Endothelial cell (in vitro differentiated cells): ENCODE data around the gene CLDN3. TPM values are rescaled to one million over a fixed set of nuclear protein-coding genes. Genes with fewer than 3 reads are reported as not detected.
"Not testable (repeated sequence)": the region's sequence is repeated elsewhere in the genome, so short reads cannot be mapped to it uniquely, and the experiment has no call there.

Experiments
- DNase-seq: peaks from one replicate; pipeline ENCODE4 v3.0.0; 2021; ENCODE audit warnings: low spot score
- H3K27ac Mint-ChIP-seq: one replicate; pipeline ENCODE4 v1.8.0; 2021; ENCODE audit warnings: mixed read lengths, inconsistent platforms; ENCODE audit not compliant: unreplicated experiment
- H3K27me3 Mint-ChIP-seq: one replicate; pipeline ENCODE4 v1.8.0; 2021; ENCODE audit warnings: mild to moderate bottlenecking, moderate library complexity, mixed read lengths, inconsistent platforms; ENCODE audit not compliant: unreplicated experiment
- H3K36me3 Mint-ChIP-seq: one replicate; pipeline ENCODE4 v1.8.0; 2021; ENCODE audit warnings: mild to moderate bottlenecking, low read depth, mixed read lengths, inconsistent platforms; ENCODE audit not compliant: unreplicated experiment
- H3K4me1 Mint-ChIP-seq: one replicate; pipeline ENCODE4 v1.8.0; 2021; ENCODE audit warnings: mild to moderate bottlenecking, mixed read lengths, inconsistent platforms; ENCODE audit not compliant: unreplicated experiment
- H3K4me3 Mint-ChIP-seq: one replicate; pipeline ENCODE4 v1.8.0; 2021; ENCODE audit warnings: mild to moderate bottlenecking, mixed read lengths, inconsistent platforms; ENCODE audit not compliant: unreplicated experiment
- H3K9me3 Mint-ChIP-seq: one replicate; pipeline ENCODE4 v1.8.0; 2021; ENCODE audit warnings: mixed read lengths, inconsistent platforms; ENCODE audit not compliant: unreplicated experiment
- total RNA-seq: library from RNA; stranded (reverse); fragmentation: NEBNext Ultra II Directional; extraction: Animal tissue kit (Norgen Biotek cat#: 25700); gene quantifications from one replicate; pipeline ENCODE4 v1.2.1, GENCODE V29; 2021; ENCODE audit not compliant: unreplicated experiment
- TF ChIP-seq, protein P1 (sequence below): fragments of 200-600 bp; sonication (generic); IDR thresholded peaks from one replicate; pipeline ENCODE4 v1.5.0; 2021; ENCODE audit warnings: antibody characterized with exemption; ENCODE audit not compliant: unreplicated experiment

Gene CLDN3
- total RNA-seq, 1 donor from 2014 or later, result 0.36 TPM

DNA sequence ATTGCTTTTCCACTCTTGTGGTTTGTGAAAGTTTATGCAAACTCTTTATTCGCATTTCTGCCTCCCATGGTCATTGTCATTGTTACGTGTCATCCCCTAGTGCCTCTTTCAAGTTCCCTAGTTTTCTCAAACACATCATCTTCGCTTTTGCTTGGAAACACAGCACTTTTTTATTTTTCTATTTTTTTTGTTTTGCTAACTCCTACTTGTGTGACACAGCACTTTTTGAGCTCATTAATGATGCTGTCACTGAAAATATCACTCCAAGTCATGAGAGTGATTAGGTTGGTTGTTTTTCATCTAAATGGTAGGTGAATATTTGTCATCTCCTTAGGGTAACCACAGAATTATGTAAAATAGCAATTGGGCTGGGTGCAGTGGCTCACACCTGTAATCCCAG, 42.1 kb downstream of the CLDN3 start:
- peaks cover 2% of the 10 kb centered on the region for H3K27me3 Mint-ChIP-seq
- TF ChIP-seq, protein P1, sequence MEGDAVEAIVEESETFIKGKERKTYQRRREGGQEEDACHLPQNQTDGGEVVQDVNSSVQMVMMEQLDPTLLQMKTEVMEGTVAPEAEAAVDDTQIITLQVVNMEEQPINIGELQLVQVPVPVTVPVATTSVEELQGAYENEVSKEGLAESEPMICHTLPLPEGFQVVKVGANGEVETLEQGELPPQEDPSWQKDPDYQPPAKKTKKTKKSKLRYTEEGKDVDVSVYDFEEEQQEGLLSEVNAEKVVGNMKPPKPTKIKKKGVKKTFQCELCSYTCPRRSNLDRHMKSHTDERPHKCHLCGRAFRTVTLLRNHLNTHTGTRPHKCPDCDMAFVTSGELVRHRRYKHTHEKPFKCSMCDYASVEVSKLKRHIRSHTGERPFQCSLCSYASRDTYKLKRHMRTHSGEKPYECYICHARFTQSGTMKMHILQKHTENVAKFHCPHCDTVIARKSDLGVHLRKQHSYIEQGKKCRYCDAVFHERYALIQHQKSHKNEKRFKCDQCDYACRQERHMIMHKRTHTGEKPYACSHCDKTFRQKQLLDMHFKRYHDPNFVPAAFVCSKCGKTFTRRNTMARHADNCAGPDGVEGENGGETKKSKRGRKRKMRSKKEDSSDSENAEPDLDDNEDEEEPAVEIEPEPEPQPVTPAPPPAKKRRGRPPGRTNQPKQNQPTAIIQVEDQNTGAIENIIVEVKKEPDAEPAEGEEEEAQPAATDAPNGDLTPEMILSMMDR, result no peak
- DNase-seq, result no peak
- no peak overlapping the region for H3K27ac Mint-ChIP-seq
- H3K4me1 Mint-ChIP-seq, result peaks cover 4% of the 10 kb centered on the region
- H3K36me3 Mint-ChIP-seq, result no peaks in the 10 kb centered on the region
- no peaks in the 10 kb centered on the region for H3K9me3 Mint-ChIP-seq
- no peak overlapping the region for H3K4me3 Mint-ChIP-seq

DNA sequence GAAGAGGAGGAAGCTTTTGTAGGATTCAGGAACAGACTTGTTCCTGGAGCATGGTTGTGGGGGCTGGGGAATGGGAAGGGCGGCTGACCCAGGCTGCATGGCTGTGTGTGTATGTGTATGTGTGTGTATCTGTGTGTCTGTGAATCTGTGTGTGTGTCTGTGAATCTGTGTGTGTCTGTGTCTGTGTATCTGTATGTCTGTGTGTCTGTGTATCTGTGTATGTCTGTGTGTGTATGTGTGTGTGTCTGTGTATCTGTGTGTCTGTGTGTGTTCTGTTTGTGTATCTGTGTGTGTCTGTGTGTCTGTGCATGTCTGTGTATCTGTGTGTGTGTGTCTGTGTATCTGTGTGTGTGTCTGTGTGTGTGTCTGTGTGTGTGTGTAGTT, 44.0 kb downstream of the CLDN3 start:
- TF ChIP-seq, protein P1, result peak; percentile 29
- H3K4me3 Mint-ChIP-seq, result no peak overlapping the region
- no peak overlapping the region for H3K27ac Mint-ChIP-seq
- no peaks in the 10 kb centered on the region for H3K9me3 Mint-ChIP-seq
- peaks cover 4% of the 10 kb centered on the region for H3K4me1 Mint-ChIP-seq
- H3K27me3 Mint-ChIP-seq, result peaks cover 6% of the 10 kb centered on the region
- no peak for DNase-seq
- no peaks in the 10 kb centered on the region for H3K36me3 Mint-ChIP-seq

DNA sequence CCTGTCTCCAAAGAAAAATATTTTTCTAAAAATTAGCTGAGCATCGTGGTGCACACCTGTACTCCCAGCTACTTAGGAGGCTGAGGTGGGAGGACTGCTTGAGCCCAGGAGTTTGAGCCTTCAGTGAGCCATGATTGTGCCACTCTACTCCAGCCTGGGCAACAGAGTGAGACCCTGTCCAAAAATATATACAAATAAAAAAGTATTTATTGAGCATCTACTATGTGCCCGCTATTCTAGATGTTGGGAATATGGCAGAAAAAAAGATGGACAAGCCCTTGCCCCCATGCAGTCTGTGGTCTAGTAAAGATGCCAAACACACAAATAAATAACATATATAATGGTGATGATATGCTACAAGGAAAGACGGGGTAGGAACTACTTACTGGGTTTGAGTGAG, 46.3 kb downstream of the CLDN3 start:
- Mint-ChIP-seq H3K27ac (no peak overlapping the region), H3K4me1 (peaks cover 2% of the 10 kb centered on the region), H3K27me3 (peaks cover 12% of the 10 kb centered on the region), H3K36me3 (no peaks in the 10 kb centered on the region), H3K4me3 (no peak overlapping the region), H3K9me3 (no peaks in the 10 kb centered on the region)
- no peak for DNase-seq
- TF ChIP-seq, protein P1, result no peak

DNA sequence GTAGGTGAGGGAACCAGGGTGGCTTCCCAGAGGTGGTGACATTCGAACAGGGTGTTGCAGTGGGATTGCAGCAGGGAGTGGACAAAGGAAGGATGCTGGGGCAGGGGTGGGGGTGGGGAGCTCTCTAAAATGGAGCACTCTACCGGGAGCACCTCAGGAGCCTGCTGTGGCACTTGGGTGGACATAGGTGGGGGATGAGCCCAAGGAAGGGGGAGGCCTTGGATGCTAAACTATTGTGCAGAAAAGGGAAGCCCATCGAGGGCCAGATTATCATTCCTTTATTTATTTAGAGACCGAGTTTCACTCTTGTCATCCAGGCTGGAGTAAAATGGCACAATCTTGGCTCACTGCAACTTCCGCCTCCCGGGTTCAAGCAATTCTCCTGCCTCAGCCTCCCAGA, 47.3 kb downstream of the CLDN3 start:
- H3K4me1 Mint-ChIP-seq, result peaks cover 5% of the 10 kb centered on the region
- TF ChIP-seq, protein P1, result no peak
- no peaks in the 10 kb centered on the region for H3K9me3 Mint-ChIP-seq
- H3K36me3 Mint-ChIP-seq, result no peaks in the 10 kb centered on the region
- H3K27me3 Mint-ChIP-seq, result peaks cover 12% of the 10 kb centered on the region
- no peak for DNase-seq
- H3K27ac Mint-ChIP-seq, result no peak overlapping the region
- no peak overlapping the region for H3K4me3 Mint-ChIP-seq

DNA sequence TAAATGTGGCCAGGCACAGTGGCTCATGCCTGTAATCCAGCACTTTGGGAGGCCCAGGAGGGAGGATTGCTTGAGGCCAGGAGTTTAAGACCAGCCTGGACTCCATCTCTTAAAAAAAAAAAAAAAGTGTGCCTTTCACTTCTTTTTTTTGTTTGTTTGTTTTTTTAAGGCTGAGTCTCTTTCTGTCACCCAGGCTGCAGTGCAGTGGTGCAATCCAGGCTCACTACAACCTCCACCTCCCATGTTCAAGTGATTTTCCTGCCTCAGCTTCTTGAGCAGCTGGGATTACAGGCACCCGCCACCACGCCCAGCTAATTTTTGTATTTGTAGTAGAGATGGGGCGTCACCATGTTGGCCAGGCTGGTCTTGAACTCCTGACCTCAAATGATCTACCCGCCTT, 47.9 kb downstream of the CLDN3 start:
- not testable (repeated sequence) for H3K4me1 Mint-ChIP-seq, H3K36me3 Mint-ChIP-seq, H3K4me3 Mint-ChIP-seq, H3K9me3 Mint-ChIP-seq, DNase-seq, H3K27ac Mint-ChIP-seq
- H3K27me3 Mint-ChIP-seq, result peaks cover 12% of the 10 kb centered on the region

DNA sequence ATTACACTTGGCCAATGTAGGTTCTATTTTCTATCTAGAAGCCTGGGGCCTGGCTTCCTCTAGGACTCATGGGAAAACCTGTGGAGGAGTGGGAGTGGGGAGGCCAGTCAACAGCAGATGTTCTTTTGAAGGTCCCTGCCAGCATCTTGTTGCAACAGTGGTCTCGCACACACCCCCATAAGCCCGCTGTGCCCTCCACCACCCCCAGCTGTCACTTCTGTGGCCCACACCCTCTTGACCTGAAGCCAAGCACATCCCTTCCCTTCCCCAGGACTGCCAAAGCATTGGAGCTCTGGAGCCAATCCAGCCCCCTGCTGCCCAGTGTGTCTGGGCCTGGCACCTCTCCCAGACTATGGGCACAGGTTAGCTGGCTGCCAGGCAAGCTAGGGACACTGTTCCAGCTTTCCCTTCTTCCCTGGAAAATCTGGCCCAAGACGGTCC, 48.7 kb downstream of the CLDN3 start:
- TF ChIP-seq, protein P1, result no peak
- H3K4me1 Mint-ChIP-seq, result peaks cover 5% of the 10 kb centered on the region
- H3K36me3 Mint-ChIP-seq, result no peaks in the 10 kb centered on the region
- H3K4me3 Mint-ChIP-seq, result no peak overlapping the region
- no peaks in the 10 kb centered on the region for H3K9me3 Mint-ChIP-seq
- no peak overlapping the region for H3K27ac Mint-ChIP-seq
- DNase-seq, result no peak
- H3K27me3 Mint-ChIP-seq, result peaks cover 12% of the 10 kb centered on the region

DNA sequence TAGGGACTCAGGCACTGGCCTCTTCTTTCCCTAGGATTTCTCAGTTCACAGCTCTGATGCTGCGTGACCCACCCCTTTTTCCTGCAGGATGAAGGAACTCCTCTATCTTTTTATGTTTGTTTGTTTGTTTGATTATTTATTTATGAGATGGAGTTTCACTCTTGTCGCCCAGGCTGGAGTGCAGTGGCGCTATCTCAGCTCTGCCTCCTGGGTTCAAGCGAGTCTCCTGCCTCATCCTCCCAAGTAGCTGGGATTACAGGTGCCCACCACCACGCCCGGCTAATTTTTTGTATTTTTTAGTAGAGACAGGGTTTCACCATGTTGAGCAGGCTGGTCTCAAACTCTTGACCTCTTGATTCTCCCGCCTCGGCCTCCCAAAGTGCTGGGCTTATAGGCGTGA, 49.6 kb downstream of the CLDN3 start:
- H3K27ac Mint-ChIP-seq, result peak overlapping the region; percentile 5
- H3K4me1 Mint-ChIP-seq, H3K36me3 Mint-ChIP-seq, DNase-seq, H3K9me3 Mint-ChIP-seq: not testable (repeated sequence)
- peak overlapping the region; percentile 88 for H3K4me3 Mint-ChIP-seq
- peaks cover 12% of the 10 kb centered on the region for H3K27me3 Mint-ChIP-seq
